Measurements from ENCODE around the gene CEP89. TPM values are rescaled to one million over a fixed set of nuclear protein-coding genes. Genes with fewer than 3 reads are reported as not detected.

Gene CEP89
- total and polyA plus RNA-seq, 2 of the 4 experiments (the other 2 are of a cell fraction) = 7.2 to 17.4 TPM

GRCh38 chr19:32909257-32909656 lies 62.5 kb downstream of the CEP89 start:
- Histone ChIP-seq H3K14ac (replicated peaks; ENCODE audit: low read depth, low read length) (no peak overlapping the region), H3K9me1 (ENCODE audit: insufficient read depth, low read length) (0 out of 2 replicates have a peak, but pooled peaks cover 2% of the 10 kb centered on the region), H4K91ac (ENCODE audit: insufficient read depth, low read depth, low read length) (no peak overlapping the region), H2AK9ac (replicated peaks; ENCODE audit: low read depth, low read length, poor library complexity) (no peak overlapping the region), H3K18ac (ENCODE audit: low read depth, low read length) (no peak overlapping the region), H3K36me3 (ENCODE audit: control insufficient read depth, insufficient read depth, low read length) (peaks cover 19% of the 10 kb centered on the region), H3K4me2 (ENCODE audit: low read depth, low read length) (no peak overlapping the region), H3K4me1 (ENCODE audit: control insufficient read depth, insufficient read depth, low read length) (no peaks in the 10 kb centered on the region), H3K56ac (ENCODE audit: extremely low read depth, insufficient read depth, low read length) (no peak overlapping the region), H4K5ac (ENCODE audit: low read depth, low read length) (no peak overlapping the region), H3K79me1 (ENCODE audit: low read depth in 1 of 2, low read length in 2 of 2) (no peaks in the 10 kb centered on the region), H2AK5ac (ENCODE audit: low read depth, low read length) (no peak overlapping the region), H2AFZ (replicated peaks; ENCODE audit: low read length, poor library complexity) (no peak overlapping the region), H3K9ac (ENCODE audit: low read depth, low read length) (no peak overlapping the region), H4K8ac (ENCODE audit: low read depth in 2 of 2, low read length in 2 of 2) (no peak overlapping the region), H2BK120ac (ENCODE audit: low read depth, low read length) (no peak overlapping the region), H3K4me3 (ENCODE audit: insufficient read depth, low read depth, low read length) (no peak overlapping the region), H3K4ac (ENCODE audit: low read depth, low read length) (no peak overlapping the region), H2BK5ac (ENCODE audit: low read depth, low read length, poor library complexity, severe bottlenecking) (no peak overlapping the region), H3K9me3 (ENCODE audit: control insufficient read depth, insufficient read depth, low read length) (peaks cover 2% of the 10 kb centered on the region; the same call in 1 of the 2 replicates), H2BK15ac (ENCODE audit: low read depth, low read length) (no peak overlapping the region), H3K27ac (ENCODE audit: insufficient read depth, low read length) (no peak overlapping the region), H3K23ac (ENCODE audit: low read depth, low read length) (no peak overlapping the region), H2BK20ac (ENCODE audit: low read depth, low read length) (no peak overlapping the region), H3K27me3 (ENCODE audit: control insufficient read depth, insufficient read depth, low read length) (no peaks in the 10 kb centered on the region), H4K20me1 (ENCODE audit: insufficient read depth, low read length) (no peaks in the 10 kb centered on the region)
- BruUV-seq (replicated peaks) = no TSS peak
- TF ChIP-seq CTCF (conservative IDR thresholded peaks at IDR 0.05; ENCODE audit: low read depth, low read length) (no peak), NFE2L2 (IDR thresholded peaks at IDR 0.05; ENCODE audit: low read depth, low read length) (no peak), MAZ (IDR thresholded peaks at IDR 0.05; ENCODE audit: borderline replicate concordance, low read depth, low read length) (no peak), RAD21 (IDR thresholded peaks at IDR 0.05; ENCODE audit: low read length) (no peak), SMC3 (IDR thresholded peaks at IDR 0.05; ENCODE audit: low read depth, low read length) (no peak), RCOR1 (IDR thresholded peaks at IDR 0.05; ENCODE audit: insufficient replicate concordance, low read length) (no peak), POLR2A (IDR thresholded peaks at IDR 0.05; ENCODE audit: low read depth, low read length) (no peak), CEBPB (IDR thresholded peaks at IDR 0.05; ENCODE audit: low read depth, low read length) (no peak), MAFK (IDR thresholded peaks at IDR 0.05; ENCODE audit: low read depth, low read length) (no peak), RFX5 (IDR thresholded peaks at IDR 0.05; ENCODE audit: low read depth, low read length) (no peak), ELK1 (IDR thresholded peaks at IDR 0.05; ENCODE audit: borderline replicate concordance, low read depth, low read length) (no peak), MXI1 (IDR thresholded peaks at IDR 0.05; ENCODE audit: borderline replicate concordance, low read depth, low read length) (no peak), FOS (IDR thresholded peaks at IDR 0.05; ENCODE audit: low read depth, low read length) (no peak), USF2 (IDR thresholded peaks at IDR 0.05; ENCODE audit: low read depth, low read length) (no peak)
- ATAC-seq (ENCODE audit: low read depth) (no peak), DNase-seq (no peak)
- dilution Hi-C loops (cut with HindIII; ENCODE audit: low sequenced_read_pairs, unreplicated experiment) = no loop called here
- ChIA-PET POLR2A (ENCODE audit: unreplicated experiment) (no interaction called here), CTCF (interaction anchor here (0.6 kb wide), 1 partner anchor 101 kb away, joined by 3 read pairs; no protein-coding TSS in a partner anchor)
- intact Hi-C loops (cut with micrococcal nuclease) = no loop called here
- in situ Hi-C loops (cut with MboI; ENCODE audit: low sequenced_read_pairs) = no loop called here

All from IMR-90 (cell line).